UCSD-AML1 (cell line): ENCODE data around the gene RPL9.
"Not testable (repeated sequence)": the region's sequence is repeated elsewhere in the genome, so short reads cannot be mapped to it uniquely, and the experiment has no call there.

Experiments
- DNase-seq: peaks from one replicate; lab custom pipeline; 2025; ENCODE audit not compliant: unreplicated experiment; lab: John Stamatoyannopoulos, UW

The RPL9 gene

GRCh38 chr4:39427520-39428114, 31.1 kb downstream of the RPL9 start:
- no peak for DNase-seq

GRCh38 chr4:39426728-39427127, 32.0 kb downstream of the RPL9 start:
- no peak for DNase-seq

GRCh38 chr4:39425297-39425696, 33.4 kb downstream of the RPL9 start:
- not testable (repeated sequence) for DNase-seq

GRCh38 chr4:39422247-39422646, 36.5 kb downstream of the RPL9 start:
- DNase-seq, result no peak

- DNase-seq, result no peak
Observed at GRCh38 chr4:39415678-39416283, 42.9 kb downstream of the RPL9 start.

- not testable (repeated sequence) for DNase-seq
Observed at GRCh38 chr4:39411561-39411960, 47.2 kb downstream of the RPL9 start.

- no peak for DNase-seq
Observed at GRCh38 chr4:39410415-39410814, 48.3 kb downstream of the RPL9 start.

- no peak for DNase-seq
Observed at GRCh38 chr4:39407584-39407885, 51.2 kb downstream of the RPL9 start.

GRCh38 chr4:39406763-39407583, 51.7 kb downstream of the RPL9 start, which contains the start of gene KLB:
TSS of gene KLB (plus strand) at chr4:39406930. CDS start at chr4:39406950, 20 bp downstream.
- DNase-seq, result no peak
